HepG2 (cell line): ENCODE data around the gene ERLEC1. TPM values are rescaled to one million over a fixed set of nuclear protein-coding genes. Genes with fewer than 3 reads are reported as not detected.

Experiments used
- ATAC-seq: fragments of 200-7000 bp; cut with Tn5 transposase; 3 replicates; pipeline ENCODE4 v1.9.1; 2020; ENCODE audit warnings: mild to moderate bottlenecking, moderate library complexity
- BruUV-seq: library from RNA; stranded (reverse); fragments of 400-500 nt; replicated peaks from 2 replicates; lab custom pipeline; 2021; lab: Mats Ljungman, UMichigan
- CTCF ChIA-PET: fragments of 300-600 bp; formaldehyde crosslinking; extraction: SDS; loops from one replicate; lab custom pipeline; 2021; ENCODE audit warnings: low total read pairs, inconsistent platforms, low intra/inter-chr PET ratio; lab: Yijun Ruan, JAX
- POLR2A ChIA-PET: fragments of 350-600 bp; sonication (Branson Sonifier 250); formaldehyde crosslinking; loops from one replicate; lab custom pipeline; 2020; ENCODE audit warnings: antibody characterized with exemption, inconsistent platforms; lab: Yijun Ruan, JAX
- DNase-seq: peaks from one replicate; pipeline ENCODE4 v3.0.0-alpha.2; 2015; ENCODE audit warnings: low spot score
- FAIRE-seq: peaks from 3 replicates; lab custom pipeline; 2011; peaks lifted over from hg19 to GRCh38; lab: Jason Lieb, UNC
- H2AFZ ChIP-seq: one replicate; pipeline ENCODE4 v1.6.1; 2011; ENCODE audit warnings: low read length, inconsistent platforms
- H3K27ac ChIP-seq: fragments of 300-600 bp; 3 replicates; pipeline ENCODE4 v1.8.0; 2011; ENCODE audit warnings: mixed run types, mild to moderate bottlenecking, mixed read lengths, low read length, inconsistent platforms; ENCODE audit not compliant: insufficient read depth; ENCODE audit errors: extremely low read length
- H3K27me3 ChIP-seq, 2 experiments: fragments of 200-600 bp in 1 of 2; 2 replicates in 1 of 2; 3 replicates in 1 of 2; pipeline versions ENCODE4 v1.6.0 to v1.8.0; 2011; ENCODE audit warnings: low read length in 2 of 2, mild to moderate bottlenecking in 2 of 2, moderate library complexity in 2 of 2, inconsistent platforms in 1 of 2; ENCODE audit not compliant: insufficient read depth in 2 of 2, control insufficient read depth in 1 of 2
- H3K36me3 ChIP-seq, 2 experiments: fragments of 200-600 bp in 1 of 2; replicated peaks in 1 of 2; 2 replicates in 1 of 2; 3 replicates in 1 of 2; pipeline versions ENCODE4 v1.5.1 to v1.8.0; 2011; ENCODE audit warnings: low read length in 2 of 2, inconsistent platforms in 1 of 2; ENCODE audit not compliant: insufficient read depth in 2 of 2, control insufficient read depth in 1 of 2
- H3K4me1 ChIP-seq: 2 replicates; pipeline ENCODE4 v1.5.1; 2012; ENCODE audit warnings: low read length, inconsistent platforms; ENCODE audit not compliant: insufficient read depth
- H3K4me2 ChIP-seq: 2 replicates; pipeline ENCODE4 v1.6.0; 2011; ENCODE audit warnings: low read depth, low read length, inconsistent platforms
- H3K4me3 ChIP-seq, 3 experiments: fragments of 200-600 bp in 1 of 3; sonication (generic), shearing (Covaris generic) in 1 of 3; replicated peaks in 1 of 3; 2 replicates each; pipeline ENCODE4 v1.5.1; 2011 to 2016; ENCODE audit warnings: low read length in 3 of 3, inconsistent platforms in 2 of 3, low read depth in 2 of 3, mild to moderate bottlenecking in 2 of 3, control low read depth in 1 of 3, mixed read lengths in 1 of 3; ENCODE audit not compliant: insufficient read depth in 1 of 3
- H3K79me2 ChIP-seq: one replicate; pipeline ENCODE4 v1.6.1; 2011; ENCODE audit warnings: low read length, inconsistent platforms; ENCODE audit not compliant: insufficient read depth
- H3K9ac ChIP-seq: 2 replicates; pipeline ENCODE4 v1.6.0; 2011; ENCODE audit warnings: mild to moderate bottlenecking, low read depth, low read length, inconsistent platforms; ENCODE audit not compliant: insufficient read depth
- H3K9me3 ChIP-seq: 2 replicates; pipeline ENCODE4 v1.5.1; 2012; ENCODE audit warnings: mild to moderate bottlenecking, low read length
- H4K20me1 ChIP-seq: 2 replicates; pipeline ENCODE4 v1.6.0; 2011; ENCODE audit warnings: inconsistent platforms, mild to moderate bottlenecking, low read length, moderate library complexity; ENCODE audit not compliant: insufficient read depth
- FOXJ3 ChIP-seq: sonication (generic); formaldehyde crosslinking; IDR thresholded peaks from 2 replicates; pipeline ENCODE4 v1.4.0; 2020; ENCODE audit warnings: missing genetic modification reagents, mild to moderate bottlenecking, borderline replicate concordance
- SRY ChIP-seq: sonication (generic); formaldehyde crosslinking; IDR thresholded peaks from 2 replicates; pipeline ENCODE4 v1.8.0; 2022; ENCODE audit warnings: mild to moderate bottlenecking, missing genetic modification reagents
- WGBS: methylation state at CpG from one replicate; pipeline ENCODE4 v1.1.6; 2017; ENCODE audit warnings: low lambda C conversion rate; 5-methylcytosine and 5-hydroxymethylcytosine counted together
- in situ Hi-C: cut with HindIII; loops from 2 replicates; pipeline ENCODE4 v1.10.0; 2017; ENCODE audit warnings: low pct_unique_long_range_greater_than_20kb; ENCODE audit not compliant: extremely low pct_ligation_motif_present
- intact Hi-C: fragments of 100-400 bp; cut with micrococcal nuclease; formaldehyde crosslinking; loops from one replicate; pipeline ENCODE4 v1.10.0; 2022; ENCODE audit not compliant: unreplicated experiment
- polyA plus RNA-seq, 8 experiments: library from polyadenylated mRNA; depleted of rRNA in 3 of 8; stranded (reverse) in 7 of 8; unstranded in 1 of 8; fragments of >200 nt; fragmentation: Illumina TruSeq in 4 of 8; extraction: Trizol in 4 of 8; gene quantifications; 2 replicates each; pipeline versions ENCODE4 v1.2.1 to v1.2.3, GENCODE V29; 2011 to 2016; ENCODE audit warnings: low read depth in 4 of 8, missing spikeins in 1 of 8, mixed read lengths in 1 of 8; ENCODE audit not compliant: insufficient read depth in 1 of 8
- total RNA-seq, 5 experiments: library from RNA; depleted of rRNA; stranded (reverse); fragments of >200 nt; fragmentation: Illumina TruSeq; extraction: Trizol; gene quantifications; 2 replicates each; pipeline ENCODE4 v1.2.3, GENCODE V29; 2016; ENCODE audit warnings: low read depth in 1 of 5
- TF ChIP-seq, protein P1 (sequence below): sonication (generic); formaldehyde crosslinking; IDR thresholded peaks from 2 replicates; pipeline ENCODE4 v1.5.1; 2020; ENCODE audit warnings: mild to moderate bottlenecking, missing genetic modification reagents, moderate library complexity

The ERLEC1 gene
- total and polyA plus RNA-seq, 2 of the 13 experiments (the other 11 are each of a cell fraction or from before 2014, with no cell fraction given): 87.3 to 88.4 TPM

DNA sequence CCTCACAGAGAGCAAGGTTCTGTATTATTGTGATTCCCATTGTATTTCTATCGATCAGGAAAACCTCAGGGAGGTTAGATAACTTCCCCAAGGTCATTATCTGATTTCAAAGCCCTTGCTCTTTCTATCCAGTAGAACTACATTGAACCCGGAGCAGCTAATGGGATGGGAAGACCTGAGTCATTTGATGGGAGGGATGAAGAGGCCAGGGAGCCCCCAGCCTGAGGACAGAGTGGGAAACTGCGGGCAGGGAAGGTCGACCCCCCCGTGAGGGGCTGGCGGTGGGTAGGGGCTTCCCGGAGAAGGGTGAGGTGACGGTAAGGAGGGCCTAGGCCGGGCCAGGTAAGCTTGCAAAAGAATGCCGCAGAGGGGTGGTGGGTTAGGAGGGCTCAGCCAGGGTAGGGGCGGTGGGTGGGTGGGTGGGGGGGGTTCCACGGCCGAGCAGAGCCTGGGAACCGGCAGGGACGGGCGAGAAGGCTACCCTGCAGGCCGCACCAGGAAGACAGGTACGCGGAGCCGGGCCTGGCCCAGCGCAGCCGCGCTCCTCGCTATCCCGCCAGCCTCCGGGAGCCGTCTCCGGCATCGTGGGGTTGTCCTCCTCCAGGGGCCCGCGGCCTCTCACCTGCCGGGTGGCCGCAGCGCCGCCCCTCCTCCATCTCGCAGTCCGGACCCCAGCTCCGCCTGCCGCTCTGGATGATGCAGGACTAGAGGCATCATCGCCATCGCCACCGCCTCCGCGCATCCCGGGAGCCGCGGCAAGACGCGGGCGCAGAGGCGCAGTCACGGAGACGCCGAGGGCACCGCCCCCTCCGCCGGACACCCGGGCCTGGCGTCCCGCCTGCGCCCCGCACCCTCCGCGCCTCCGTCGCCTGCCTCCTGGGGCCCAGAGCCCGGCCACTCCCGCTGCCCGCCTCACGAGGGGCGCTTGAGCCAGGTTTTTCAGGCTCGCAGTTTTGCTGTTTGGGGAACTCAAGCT is 72.7 kb downstream of the ERLEC1 start, which contains the start of gene GPR75 (continued):
- TF ChIP-seq, protein P1, sequence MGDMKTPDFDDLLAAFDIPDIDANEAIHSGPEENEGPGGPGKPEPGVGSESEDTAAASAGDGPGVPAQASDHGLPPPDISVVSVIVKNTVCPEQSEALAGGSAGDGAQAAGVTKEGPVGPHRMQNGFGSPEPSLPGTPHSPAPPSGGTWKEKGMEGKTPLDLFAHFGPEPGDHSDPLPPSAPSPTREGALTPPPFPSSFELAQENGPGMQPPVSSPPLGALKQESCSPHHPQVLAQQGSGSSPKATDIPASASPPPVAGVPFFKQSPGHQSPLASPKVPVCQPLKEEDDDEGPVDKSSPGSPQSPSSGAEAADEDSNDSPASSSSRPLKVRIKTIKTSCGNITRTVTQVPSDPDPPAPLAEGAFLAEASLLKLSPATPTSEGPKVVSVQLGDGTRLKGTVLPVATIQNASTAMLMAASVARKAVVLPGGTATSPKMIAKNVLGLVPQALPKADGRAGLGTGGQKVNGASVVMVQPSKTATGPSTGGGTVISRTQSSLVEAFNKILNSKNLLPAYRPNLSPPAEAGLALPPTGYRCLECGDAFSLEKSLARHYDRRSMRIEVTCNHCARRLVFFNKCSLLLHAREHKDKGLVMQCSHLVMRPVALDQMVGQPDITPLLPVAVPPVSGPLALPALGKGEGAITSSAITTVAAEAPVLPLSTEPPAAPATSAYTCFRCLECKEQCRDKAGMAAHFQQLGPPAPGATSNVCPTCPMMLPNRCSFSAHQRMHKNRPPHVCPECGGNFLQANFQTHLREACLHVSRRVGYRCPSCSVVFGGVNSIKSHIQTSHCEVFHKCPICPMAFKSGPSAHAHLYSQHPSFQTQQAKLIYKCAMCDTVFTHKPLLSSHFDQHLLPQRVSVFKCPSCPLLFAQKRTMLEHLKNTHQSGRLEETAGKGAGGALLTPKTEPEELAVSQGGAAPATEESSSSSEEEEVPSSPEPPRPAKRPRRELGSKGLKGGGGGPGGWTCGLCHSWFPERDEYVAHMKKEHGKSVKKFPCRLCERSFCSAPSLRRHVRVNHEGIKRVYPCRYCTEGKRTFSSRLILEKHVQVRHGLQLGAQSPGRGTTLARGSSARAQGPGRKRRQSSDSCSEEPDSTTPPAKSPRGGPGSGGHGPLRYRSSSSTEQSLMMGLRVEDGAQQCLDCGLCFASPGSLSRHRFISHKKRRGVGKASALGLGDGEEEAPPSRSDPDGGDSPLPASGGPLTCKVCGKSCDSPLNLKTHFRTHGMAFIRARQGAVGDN (CRISPR knock-in tag): peak; percentile 45; the same call in 1 of the 2 replicates

DNA sequence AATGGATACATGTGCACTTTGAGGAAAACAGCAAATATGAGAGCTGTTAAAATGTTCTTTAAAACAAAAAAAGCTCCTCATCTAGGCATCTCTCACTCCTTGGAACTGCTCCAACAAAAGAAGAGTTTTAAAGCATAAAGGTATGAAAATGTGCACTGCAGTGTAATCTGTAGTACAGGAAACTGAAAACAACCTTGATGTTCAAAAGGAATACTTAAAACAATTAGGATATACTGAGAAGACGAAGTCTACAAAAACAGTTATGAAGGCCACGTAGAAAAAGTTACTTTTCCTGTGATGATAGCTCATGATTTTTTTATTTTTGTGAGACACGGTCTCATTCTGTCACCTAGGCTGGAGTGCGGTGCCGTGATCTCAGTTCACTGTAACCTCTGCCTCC is 75.0 kb downstream of the ERLEC1 start:
- FAIRE-seq (no peak), ATAC-seq (no peak), DNase-seq (no peak)
- no peaks in the 10 kb centered on the region for H3K27me3 ChIP-seq
- in situ Hi-C loops: no loop called here
- BruUV-seq: no TSS peak
- ChIA-PET CTCF (no interaction called here), POLR2A (no interaction called here)
- no peaks in the 10 kb centered on the region for H4K20me1 ChIP-seq
- H3K79me2 ChIP-seq: no peaks in the 10 kb centered on the region
- no peaks in the 10 kb centered on the region for H3K9me3 ChIP-seq
- H2AFZ ChIP-seq: no peak overlapping the region
- no peak for TF ChIP-seq FOXJ3 (CRISPR knock-in tag)
- TF ChIP-seq SRY (CRISPR knock-in tag): no peak
- H3K9ac ChIP-seq: no peak overlapping the region
- WGBS: 98% methylated on average over 5 of the region's 5 CpGs
- H3K4me3 ChIP-seq: no peak overlapping the region
- intact Hi-C loops: no loop called here
- no peaks in the 10 kb centered on the region for H3K4me1 ChIP-seq
- no peak overlapping the region for H3K27ac ChIP-seq
- peaks cover 11 to 26% of the 10 kb centered on the region in 2 experiments; a peak in 4 of 5 replicates for H3K36me3 ChIP-seq
- H3K4me2 ChIP-seq: no peak overlapping the region
